Measurements from ENCODE around the gene ALDOC.

DNA sequence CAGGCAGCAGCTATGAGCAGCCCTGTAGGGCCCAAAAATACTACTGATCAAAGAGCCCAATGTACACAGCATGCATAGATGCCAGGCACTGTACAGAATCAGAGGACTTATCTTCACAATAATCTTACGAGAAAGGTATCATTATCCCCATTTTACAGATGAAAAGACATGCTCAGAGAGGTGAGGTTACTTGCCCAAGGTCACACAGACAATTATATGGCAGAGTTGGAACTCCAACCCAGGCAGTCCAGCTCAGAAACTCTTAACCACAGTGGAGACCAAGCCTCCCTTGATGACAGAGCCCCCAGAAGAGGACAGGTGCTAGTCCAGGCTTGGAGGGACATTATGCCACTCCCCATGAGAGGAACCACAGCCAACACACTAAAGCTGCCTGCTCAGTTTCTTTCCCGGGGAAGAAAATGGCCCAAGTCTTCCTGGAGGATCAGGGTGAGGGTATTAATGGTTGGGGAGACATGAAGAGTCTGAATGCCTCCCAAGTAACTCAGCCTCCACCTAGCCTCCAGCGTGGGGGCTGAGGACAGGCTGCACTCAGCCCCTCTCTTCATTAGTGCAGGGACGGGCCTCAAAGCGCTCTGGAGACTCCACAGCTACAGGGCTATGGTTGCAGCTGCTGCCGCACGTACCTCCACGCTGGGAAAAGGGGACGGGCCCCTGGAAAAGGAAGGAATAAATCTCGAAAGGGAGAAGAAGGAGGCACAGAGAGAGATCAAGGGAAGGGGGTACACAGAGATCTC is 25.1 kb downstream of the ALDOC start:
- no peak for TF ChIP-seq CTCF (IDR thresholded peaks at IDR 0.05)
- no peak for TF ChIP-seq EP300 (IDR thresholded peaks at IDR 0.05; ENCODE audit: borderline replicate concordance in 1 of 2, low read depth in 1 of 2, low read length in 1 of 2)
- no peak for TF ChIP-seq SIN3A (IDR thresholded peaks at IDR 0.05; ENCODE audit: borderline replicate concordance, low read depth, low read length)
- no peak for TF ChIP-seq GATA2 (CRISPR knock-in tag; IDR thresholded peaks at IDR 0.05)
- TF ChIP-seq NRF1 (IDR thresholded peaks at IDR 0.05; ENCODE audit: low read depth, low read length) = no peak
- TF ChIP-seq TCF12 (IDR thresholded peaks at IDR 0.05) = no peak

Data from SK-N-SH (cell line).